ENCODE data around the gene CERS3.

GRCh38 chr15:100426937-100427336, 101.8 kb downstream of the CERS3 start:
- no peak for TF ChIP-seq REST (IDR thresholded peaks at IDR 0.05; ENCODE audit: insufficient replicate concordance, low read depth)
- no peak for TF ChIP-seq CTCF (IDR thresholded peaks at IDR 0.05; ENCODE audit: insufficient read depth, low read length)

Data from HL-60 (cell line).